NCI-H2081 (cell line): Measurements from ENCODE around the gene ACIN1.

Experiments used
- DNase-seq, 2 experiments: peaks; one replicate each; lab custom pipeline; 2025; lab: John Stamatoyannopoulos, UW

The ACIN1 gene

GRCh38 chr14:23104591-23105347 is 9.8 kb upstream of the ACIN1 start, which contains the start of gene CIROP:
TSS of gene CIROP (minus strand) at chr14:23104989. CDS start at chr14:23104920, 69 bp downstream.
- DNase-seq: no peak

GRCh38 chr14:23104070-23104590 is 9.2 kb upstream of the ACIN1 start:
- no peak for DNase-seq

GRCh38 chr14:23103581-23103980 is 8.6 kb upstream of the ACIN1 start:
- no peak for DNase-seq

DNA sequence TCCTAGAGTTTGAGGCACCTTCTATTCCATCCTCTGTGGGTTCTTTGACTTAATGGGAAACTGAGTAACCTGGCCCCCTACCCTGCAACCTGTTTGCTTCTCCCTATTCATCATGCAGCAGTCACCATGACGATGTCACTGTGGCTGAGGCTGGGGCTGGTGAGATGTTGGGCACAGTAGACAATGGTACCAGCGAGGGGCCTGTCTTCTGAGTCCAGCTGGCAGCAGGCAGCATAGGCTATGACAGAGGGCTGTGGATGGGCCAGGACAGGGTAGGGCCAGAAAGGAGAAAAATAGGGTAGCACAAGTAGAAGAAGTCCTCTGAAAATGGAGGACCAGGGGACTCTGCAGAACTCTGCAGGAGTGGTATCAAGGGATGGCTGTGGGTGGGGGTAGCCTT is 7.9 kb upstream of the ACIN1 start:
- DNase-seq: no peak

GRCh38 chr14:23101986-23102625 is 7.2 kb upstream of the ACIN1 start:
- no peak for DNase-seq

DNA sequence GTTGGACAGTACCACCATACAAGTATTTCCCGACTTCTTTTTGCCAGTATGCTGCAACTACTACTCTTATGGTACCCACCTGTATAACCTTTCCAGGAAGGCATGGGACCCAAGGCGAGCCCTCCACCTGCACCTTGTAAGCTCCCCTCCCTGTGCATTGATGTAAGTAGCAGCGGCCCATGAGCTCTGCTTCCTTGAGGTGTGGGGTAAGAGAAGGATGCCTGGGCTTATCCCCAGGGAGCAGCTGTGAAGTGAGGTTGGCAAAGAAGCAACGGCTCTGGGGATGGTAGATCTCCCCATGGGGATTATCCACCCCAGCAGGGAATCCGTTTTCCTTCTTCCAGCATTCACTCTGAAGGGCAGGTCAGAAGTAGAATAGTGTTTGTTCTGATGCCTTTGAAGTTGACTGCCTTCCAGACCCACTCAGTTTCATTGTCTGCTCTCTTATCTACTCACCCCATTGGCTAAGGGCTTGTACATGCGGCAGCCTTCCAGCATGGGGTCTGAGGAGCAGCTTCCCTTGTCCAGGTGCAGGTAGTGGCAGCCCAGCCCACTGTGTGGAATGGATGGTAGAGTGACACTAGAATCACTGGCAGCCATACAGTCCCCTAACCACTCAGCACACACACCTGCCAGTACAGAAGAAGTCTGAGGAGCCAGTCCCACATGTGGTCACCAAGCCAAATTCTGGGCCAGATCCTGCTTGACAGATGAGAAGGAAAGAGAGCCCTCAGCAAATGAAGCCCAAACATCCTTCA is 6.5 kb upstream of the ACIN1 start:
- DNase-seq: no peak

- no peak for DNase-seq
These were observed 4.4 kb upstream of the ACIN1 start for GRCh38 chr14:23099212-23099861.

- DNase-seq: no peak
These were observed 2.9 kb upstream of the ACIN1 start for GRCh38 chr14:23097786-23098185.

DNA sequence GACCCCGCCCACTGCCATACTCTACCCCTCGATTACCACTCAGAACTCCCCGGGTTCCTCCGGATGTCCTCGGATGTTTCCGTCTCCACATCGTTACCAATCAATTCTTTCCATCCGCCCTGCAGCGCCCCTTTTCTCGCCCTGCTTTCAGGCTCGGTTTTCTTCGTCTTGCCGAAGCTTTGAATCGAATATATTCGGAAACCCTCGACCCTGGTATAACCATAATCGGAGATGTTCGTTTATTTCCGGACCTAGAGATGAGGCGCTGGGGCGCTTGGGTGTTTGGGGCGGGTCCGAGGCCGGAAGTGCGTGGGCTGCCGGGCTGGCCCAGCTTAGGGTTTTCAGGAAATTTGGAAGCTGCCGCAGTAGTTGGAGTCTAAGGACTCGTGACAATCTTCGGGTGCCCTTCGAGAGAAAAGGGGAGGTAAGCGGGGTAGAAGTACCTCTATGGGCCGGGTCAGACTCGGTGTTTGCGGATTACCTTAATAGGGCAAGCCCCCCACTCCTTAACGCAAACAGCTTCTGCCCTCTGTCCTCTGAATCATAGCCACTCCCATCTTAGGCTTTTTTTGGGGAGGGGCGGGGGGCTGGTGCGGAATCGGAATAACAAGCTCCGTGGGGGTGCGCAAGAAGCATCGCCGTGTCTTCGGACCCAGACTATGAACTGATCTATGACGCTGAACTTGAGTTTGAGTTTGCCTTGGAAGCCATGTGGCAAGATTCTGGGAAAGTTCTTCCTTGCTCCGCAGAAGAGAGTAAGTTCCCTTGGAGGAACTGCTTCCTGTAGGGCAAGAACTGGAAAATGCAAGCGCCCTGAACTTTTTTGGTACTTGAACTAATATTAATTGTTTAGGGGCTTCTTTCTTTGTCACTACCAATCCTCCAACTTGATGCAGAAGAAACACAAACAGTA is 516 bp upstream of the ACIN1 start, which contains the start of gene C14orf119:
Gene C14orf119, plus strand, starts transcription at position 310 of the 913 bp plus-strand sequence. CDS start 2,154 bp downstream, outside the sequence.
- no peak for DNase-seq

GRCh38 chr14:23093991-23094665 is 808 bp downstream of the ACIN1 start:
- DNase-seq: no peak

DNA sequence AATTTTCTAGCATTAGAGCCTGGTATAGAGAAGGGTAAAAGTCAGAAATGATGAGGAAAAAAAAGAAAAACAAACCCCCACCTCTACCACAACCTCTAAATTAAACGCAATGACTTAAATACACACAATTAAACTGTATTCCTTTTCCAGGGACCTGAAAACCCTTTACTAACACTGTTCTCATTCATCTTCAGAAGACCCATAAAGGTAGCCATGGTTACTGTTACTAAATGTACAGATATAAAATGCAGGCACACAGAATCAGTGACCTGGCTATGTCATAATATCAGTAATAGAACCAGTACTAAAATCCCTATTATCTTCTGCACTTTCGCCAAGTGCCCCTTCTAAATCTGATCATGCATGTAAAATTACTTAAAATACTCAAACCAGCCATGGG is 1.4 kb downstream of the ACIN1 start:
- DNase-seq: no peak

GRCh38 chr14:23093104-23093503 is 1.8 kb downstream of the ACIN1 start:
- no peak for DNase-seq

DNA sequence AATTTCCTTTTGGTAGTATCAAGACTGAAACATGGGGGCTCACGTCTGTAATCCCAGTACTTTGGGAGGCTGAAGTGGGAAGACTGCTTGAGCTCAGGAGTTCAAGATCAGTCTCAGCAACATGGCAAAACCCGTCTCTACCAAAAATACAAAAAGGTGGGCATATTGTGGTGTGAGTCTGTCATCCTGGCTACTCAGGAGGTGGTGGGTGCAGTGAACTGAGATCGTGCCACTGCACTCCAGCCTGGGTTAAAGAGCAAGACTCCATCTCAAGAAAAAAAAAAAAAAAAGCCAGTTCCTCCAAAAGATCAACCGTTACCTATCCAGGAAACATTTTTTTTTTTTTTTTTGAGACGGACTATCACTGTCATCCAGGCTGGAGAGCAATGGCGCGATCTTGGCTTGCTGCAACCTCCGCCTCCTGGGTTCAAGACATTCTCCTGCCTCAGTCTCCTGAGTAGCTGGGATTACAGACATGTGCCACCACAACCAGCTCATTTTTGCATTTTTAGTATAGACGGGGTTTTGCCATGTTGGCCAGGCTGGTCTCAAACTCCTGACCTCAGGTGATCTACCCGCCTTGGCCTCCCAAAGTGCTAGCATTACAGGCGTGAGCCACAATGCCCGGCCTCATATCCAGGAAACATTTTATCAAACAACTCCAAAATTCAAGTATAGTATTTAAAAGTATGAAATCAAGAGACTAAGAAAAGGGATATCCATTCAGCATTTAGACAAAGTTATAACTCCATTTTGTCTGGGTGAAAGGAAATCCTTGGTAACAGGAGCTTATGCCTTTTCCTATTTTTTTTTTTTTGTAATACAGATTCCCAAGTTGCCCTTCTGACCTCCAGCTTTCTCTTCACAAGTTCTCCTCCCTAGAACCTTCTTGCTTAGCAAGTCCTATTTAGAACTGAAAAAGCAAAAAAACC is 3.4 kb downstream of the ACIN1 start:
- DNase-seq: no peak

DNA sequence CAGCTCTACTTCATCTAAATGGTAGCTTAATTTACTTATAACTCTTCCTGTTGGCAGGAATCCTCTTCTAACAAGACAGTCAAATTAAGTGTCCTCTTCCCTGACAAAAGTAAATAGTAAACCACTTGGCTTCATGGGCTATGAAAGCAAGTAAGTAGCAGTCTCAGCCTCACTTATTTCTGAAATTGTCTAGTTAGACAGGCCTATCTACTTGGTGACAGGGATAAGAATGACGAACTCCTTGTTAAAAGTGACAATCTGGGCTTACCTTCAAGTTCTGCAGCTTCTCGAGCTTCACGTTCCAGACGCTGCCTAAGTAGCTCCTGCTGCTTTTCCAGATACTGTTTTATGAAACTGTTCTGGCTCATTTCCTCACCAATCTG is 4.7 kb downstream of the ACIN1 start:
- DNase-seq: no peak

GRCh38 chr14:23089498-23090253 is 5.3 kb downstream of the ACIN1 start:
- DNase-seq: no peak

DNA sequence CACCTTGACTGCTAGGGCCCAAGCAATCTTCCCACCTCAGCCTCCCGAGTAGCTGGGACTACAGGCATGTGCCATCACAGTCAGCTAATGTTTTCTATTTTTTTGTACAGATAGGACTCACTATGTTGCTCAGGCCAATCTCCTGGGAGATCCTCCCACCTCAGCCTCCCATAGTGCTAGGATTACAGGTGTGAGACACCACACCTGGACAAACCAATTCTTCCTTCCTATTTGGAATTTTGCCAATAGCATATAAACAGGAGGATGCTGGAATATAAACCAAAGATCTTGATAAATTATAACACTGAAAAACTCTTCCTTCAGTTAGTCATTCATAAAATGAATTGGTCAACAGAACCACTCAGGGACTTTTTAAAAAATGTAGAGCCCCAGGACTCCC is 8.4 kb downstream of the ACIN1 start:
- no peak for DNase-seq

- DNase-seq: no peak
These were observed 9.5 kb downstream of the ACIN1 start for GRCh38 chr14:23085458-23085857.

- no peak for DNase-seq
These were observed 14.5 kb downstream of the ACIN1 start for GRCh38 chr14:23080474-23080873.
